IMR-90 (cell line): ENCODE data around the gene PEX11A. TPM values are rescaled to one million over a fixed set of nuclear protein-coding genes. Genes with fewer than 3 reads are reported as not detected.

Experiments used
- ATAC-seq: fragments of 200-7000 bp; cut with Tn5 transposase; 2 replicates; pipeline ENCODE4 v1.9.1; 2020; ENCODE audit warnings: low read depth, mild to moderate bottlenecking, moderate library complexity
- BruUV-seq: library from RNA; stranded (reverse); fragments of 400-500 nt; replicated peaks from 2 replicates; lab custom pipeline; 2021; lab: Mats Ljungman, UMichigan
- CTCF ChIA-PET: fragments of 300-600 bp; formaldehyde crosslinking; extraction: SDS; loops from one replicate; lab custom pipeline; 2021; ENCODE audit warnings: antibody characterized with exemption; lab: Yijun Ruan, JAX
- POLR2A ChIA-PET: fragments of 300-600 bp; sonication (Branson Sonifier 250); formaldehyde crosslinking; loops from one replicate; lab custom pipeline; 2022; ENCODE audit warnings: antibody characterized with exemption; ENCODE audit not compliant: unreplicated experiment; lab: Charles Lee
- DNase-seq: peaks from one replicate; pipeline ENCODE4 v3.0.0; 2013
- H2AFZ ChIP-seq: replicated peaks from 2 replicates; pipeline ENCODE3; 2013; ENCODE audit warnings: low read length, mild to moderate bottlenecking; ENCODE audit not compliant: poor library complexity
- H2AK5ac ChIP-seq: 2 replicates; pipeline ENCODE4 v1.6.1; 2013; ENCODE audit warnings: low read depth, low read length, inconsistent platforms
- H2AK9ac ChIP-seq: replicated peaks from 2 replicates; pipeline ENCODE3; 2013; ENCODE audit warnings: mild to moderate bottlenecking, low read depth, low read length, moderate library complexity; ENCODE audit not compliant: poor library complexity
- H2BK120ac ChIP-seq: 2 replicates; pipeline ENCODE4 v1.6.1; 2013; ENCODE audit warnings: low read depth, low read length, inconsistent platforms
- H2BK15ac ChIP-seq: 3 replicates; pipeline ENCODE4 v1.6.1; 2013; ENCODE audit warnings: low read depth, low read length, inconsistent platforms
- H2BK20ac ChIP-seq: 2 replicates; pipeline ENCODE4 v1.6.1; 2013; ENCODE audit warnings: low read depth, mild to moderate bottlenecking, inconsistent platforms, low read length, moderate library complexity
- H2BK5ac ChIP-seq: 2 replicates; pipeline ENCODE4 v1.6.1; 2013; ENCODE audit warnings: mild to moderate bottlenecking, low read depth, low read length, inconsistent platforms; ENCODE audit not compliant: poor library complexity, severe bottlenecking
- H3K14ac ChIP-seq: replicated peaks from 2 replicates; pipeline ENCODE4 v1.6.1; 2013; ENCODE audit warnings: low read depth, low read length, inconsistent platforms
- H3K18ac ChIP-seq: 2 replicates; pipeline ENCODE4 v1.6.1; 2013; ENCODE audit warnings: low read depth, low read length, control low read depth
- H3K23ac ChIP-seq: 2 replicates; pipeline ENCODE4 v1.6.1; 2013; ENCODE audit warnings: low read depth, low read length, inconsistent platforms
- H3K27ac ChIP-seq: 2 replicates; pipeline ENCODE4 v1.5.1; 2013; ENCODE audit warnings: mild to moderate bottlenecking, control low read depth, low read length; ENCODE audit not compliant: insufficient read depth
- H3K27me3 ChIP-seq: 2 replicates; pipeline ENCODE4 v1.6.1; 2013; ENCODE audit warnings: low read length; ENCODE audit not compliant: control insufficient read depth, insufficient read depth
- H3K36me3 ChIP-seq: 2 replicates; pipeline ENCODE4 v1.6.1; 2013; ENCODE audit warnings: low read length, mixed read lengths; ENCODE audit not compliant: control insufficient read depth, insufficient read depth
- H3K4ac ChIP-seq: 2 replicates; pipeline ENCODE4 v1.6.1; 2013; ENCODE audit warnings: low read depth, low read length, inconsistent platforms
- H3K4me1 ChIP-seq: 2 replicates; pipeline ENCODE4 v1.6.1; 2013; ENCODE audit warnings: low read length, mixed read lengths; ENCODE audit not compliant: control insufficient read depth, insufficient read depth
- H3K4me2 ChIP-seq: 2 replicates; pipeline ENCODE4 v1.6.1; 2013; ENCODE audit warnings: low read depth, mild to moderate bottlenecking, control low read depth, low read length, moderate library complexity
- H3K4me3 ChIP-seq: 2 replicates; pipeline ENCODE4 v1.5.1; 2013; ENCODE audit warnings: low read depth, mild to moderate bottlenecking, control low read depth, low read length, moderate library complexity; ENCODE audit not compliant: insufficient read depth
- H3K56ac ChIP-seq: 2 replicates; pipeline ENCODE4 v1.6.1; 2013; ENCODE audit warnings: low read length, inconsistent platforms; ENCODE audit not compliant: insufficient read depth; ENCODE audit errors: extremely low read depth
- H3K79me1 ChIP-seq, 2 experiments: 2 replicates each; pipeline ENCODE4 v1.6.1; 2013; ENCODE audit warnings: low read length in 2 of 2, inconsistent platforms in 1 of 2, low read depth in 1 of 2
- H3K9ac ChIP-seq: 2 replicates; pipeline ENCODE4 v1.6.1; 2013; ENCODE audit warnings: low read depth, low read length, control low read depth
- H3K9me1 ChIP-seq: 2 replicates; pipeline ENCODE4 v1.6.1; 2013; ENCODE audit warnings: low read length, inconsistent platforms; ENCODE audit not compliant: insufficient read depth
- H3K9me3 ChIP-seq: 2 replicates; pipeline ENCODE4 v1.6.1; 2013; ENCODE audit warnings: low read length; ENCODE audit not compliant: control insufficient read depth, insufficient read depth
- H4K20me1 ChIP-seq: 2 replicates; pipeline ENCODE4 v1.6.1; 2013; ENCODE audit warnings: low read length, inconsistent platforms; ENCODE audit not compliant: insufficient read depth
- H4K5ac ChIP-seq: 2 replicates; pipeline ENCODE4 v1.6.1; 2013; ENCODE audit warnings: mild to moderate bottlenecking, low read depth, low read length, control low read depth
- H4K8ac ChIP-seq, 2 experiments: 2 replicates each; pipeline ENCODE4 v1.6.1; 2013; ENCODE audit warnings: low read depth in 2 of 2, low read length in 2 of 2, control low read depth in 1 of 2, inconsistent platforms in 1 of 2
- H4K91ac ChIP-seq: 2 replicates; pipeline ENCODE4 v1.6.1; 2013; ENCODE audit warnings: low read depth, low read length, inconsistent platforms; ENCODE audit not compliant: insufficient read depth
- CEBPB ChIP-seq: IDR thresholded peaks from 2 replicates; pipeline ENCODE4 v1.6.1; 2012; ENCODE audit warnings: low read depth, low read length, improper control_type of control experiment
- MAZ ChIP-seq: IDR thresholded peaks from 2 replicates; pipeline ENCODE4 v1.6.1; 2012; ENCODE audit warnings: low read depth, mild to moderate bottlenecking, low read length, improper control_type of control experiment, moderate library complexity, borderline replicate concordance
- WGBS, 2 experiments: methylation state at CpG; one replicate each; pipeline versions ENCODE4 v1.1.5 to v1.1.7; 2013; ENCODE audit warnings: missing lambda C conversion rate in 2 of 2; ENCODE audit not compliant: insufficient read length in 1 of 2; ENCODE audit errors: extremely low coverage in 2 of 2; 5-methylcytosine and 5-hydroxymethylcytosine counted together
- dilution Hi-C: fragments of 300-500 bp; cut with HindIII; formaldehyde crosslinking; loops from one replicate; pipeline ENCODE4 v1.14.3; 2018; ENCODE audit warnings: low sequenced_read_pairs; ENCODE audit not compliant: unreplicated experiment
- in situ Hi-C: fragments of 300-500 bp; cut with MboI; formaldehyde crosslinking; loops from 3 replicates; pipeline ENCODE4 v1.14.3; 2019; ENCODE audit warnings: low sequenced_read_pairs, inconsistent platforms, mixed read lengths
- intact Hi-C: fragments of 100-400 bp; cut with micrococcal nuclease; formaldehyde crosslinking; loops from 2 replicates; pipeline ENCODE4 v1.10.0; 2022
- polyA plus RNA-seq, 3 experiments: library from polyadenylated mRNA; depleted of rRNA; stranded (reverse); fragments of >200 nt; gene quantifications; 2 replicates each; pipeline ENCODE4 v1.2.3, GENCODE V29; 2012; ENCODE audit warnings: low replicate concordance in 1 of 3
- total RNA-seq: library from RNA; depleted of rRNA; stranded (reverse); fragments of >200 nt; gene quantifications from 2 replicates; pipeline ENCODE4 v1.2.3, GENCODE V29; 2012

PEX11A gene
- total and polyA plus RNA-seq, 2 of the 4 experiments (the other 2 are of a cell fraction) = 4.2 to 10.2 TPM

GRCh38 chr15:89680282-89680873 lies 10.2 kb downstream of the PEX11A start:
- no peak overlapping the region for H3K23ac ChIP-seq
- no peak overlapping the region for H3K18ac ChIP-seq
- H2BK20ac ChIP-seq = no peak overlapping the region
- H3K14ac ChIP-seq = no peak overlapping the region
- H4K8ac ChIP-seq = no peak overlapping the region
- dilution Hi-C loops = no loop called here
- H4K91ac ChIP-seq = no peak overlapping the region
- peaks cover 8% of the 10 kb centered on the region; the same call in 1 of the 2 replicates for H3K9me1 ChIP-seq
- H3K27ac ChIP-seq = no peak overlapping the region
- no peak overlapping the region for H2AK9ac ChIP-seq
- no peak overlapping the region for H3K9ac ChIP-seq
- H3K56ac ChIP-seq = no peak overlapping the region
- H3K9me3 ChIP-seq = no peaks in the 10 kb centered on the region
- H2AK5ac ChIP-seq = no peak overlapping the region
- no peaks in the 10 kb centered on the region for H3K79me1 ChIP-seq
- CTCF ChIA-PET = no interaction called here
- H3K4me2 ChIP-seq = no peak overlapping the region; the same call in 1 of the 2 replicates
- H2BK5ac ChIP-seq = no peak overlapping the region
- DNase-seq (peak; percentile 67), ATAC-seq (peak; percentile 84)
- H2AFZ ChIP-seq = no peak overlapping the region
- H3K4ac ChIP-seq = no peak overlapping the region
- WGBS, 2 experiments = no CpG with 5 or more reads among the region's 5 CpGs
- H3K36me3 ChIP-seq = peaks cover 2% of the 10 kb centered on the region; the same call in 1 of the 2 replicates
- no peak overlapping the region for H4K5ac ChIP-seq
- no TSS peak for BruUV-seq
- no peaks in the 10 kb centered on the region for H4K20me1 ChIP-seq
- no peak overlapping the region for H2BK15ac ChIP-seq
- no peaks in the 10 kb centered on the region for H3K27me3 ChIP-seq
- in situ Hi-C loops = no loop called here
- no peak for TF ChIP-seq MAZ
- peak; percentile 66 for TF ChIP-seq CEBPB
- H3K4me3 ChIP-seq = no peak overlapping the region
- POLR2A ChIA-PET = no interaction called here
- H3K4me1 ChIP-seq = peaks cover 2% of the 10 kb centered on the region; the same call in 1 of the 2 replicates
- intact Hi-C loops = no loop called here
- no peak overlapping the region for H2BK120ac ChIP-seq
